GM12878 (cell line): ENCODE measurements around the gene SKP2. TPM values are rescaled to one million over a fixed set of nuclear protein-coding genes. Genes with fewer than 3 reads are reported as not detected.

ENCODE experiments used
- ATAC-seq: fragments of 200-7000 bp; cut with Tn5 transposase; 3 replicates; pipeline ENCODE4 v1.9.1; 2020; ENCODE audit warnings: mild to moderate bottlenecking, moderate library complexity
- BruUV-seq: library from RNA; stranded (reverse); fragments of 400-500 nt; replicated peaks from 2 replicates; lab custom pipeline; 2021; lab: Mats Ljungman, UMichigan
- CTCF ChIA-PET: fragments of 300-600 bp; sonication (Branson Sonifier 250); formaldehyde crosslinking; extraction: SDS; loops from one replicate; lab custom pipeline; 2021; ENCODE audit warnings: inconsistent platforms; lab: Yijun Ruan, JAX
- POLR2A ChIA-PET: fragments of 350-600 bp; formaldehyde crosslinking; extraction: SDS; loops from one replicate; lab custom pipeline; 2021; ENCODE audit warnings: inconsistent platforms; lab: Charles Lee
- RAD21 ChIA-PET: fragments of 300-600 bp; sonication (Branson Sonifier 250); formaldehyde crosslinking; loops from one replicate; lab custom pipeline; 2023; ENCODE audit warnings: antibody characterized with exemption; ENCODE audit not compliant: unreplicated experiment; lab: Charles Lee
- SMC1A ChIA-PET: fragments of 300-600 bp; sonication (Branson Sonifier 250); formaldehyde crosslinking; loops from one replicate; lab custom pipeline; 2023; ENCODE audit not compliant: unreplicated experiment, uncharacterized antibody; lab: Charles Lee
- DNase-seq: peaks from one replicate; pipeline ENCODE4 v3.0.0-alpha.2; 2011; ENCODE audit warnings: low read depth, low spot score
- FAIRE-seq: peaks from 3 replicates; lab custom pipeline; 2011; peaks lifted over from hg19 to GRCh38; lab: Jason Lieb, UNC
- H2AFZ ChIP-seq: 2 replicates; pipeline ENCODE4 v1.6.0; 2011; ENCODE audit warnings: low read depth, low read length, control low read depth; ENCODE audit not compliant: control insufficient read depth
- H3K27ac ChIP-seq: 2 replicates; pipeline ENCODE4 v1.5.1; 2011; ENCODE audit warnings: control low read depth; ENCODE audit not compliant: control insufficient read depth, insufficient read depth
- H3K27me3 ChIP-seq, 2 experiments: replicated peaks in 1 of 2; 2 replicates each; pipeline versions ENCODE4 v1.6.0 to v1.6.1; 2011; ENCODE audit warnings: low read length in 1 of 2; ENCODE audit not compliant: control insufficient read depth in 2 of 2, insufficient read depth in 2 of 2
- H3K36me3 ChIP-seq, 2 experiments: 2 replicates each; pipeline ENCODE4 v1.5.1; 2011; ENCODE audit warnings: low read length in 1 of 2; ENCODE audit not compliant: control insufficient read depth in 2 of 2, insufficient read depth in 2 of 2
- H3K4me1 ChIP-seq: 2 replicates; pipeline ENCODE4 v1.6.1; 2011; ENCODE audit warnings: mild to moderate bottlenecking, low read length, moderate library complexity, mixed read lengths; ENCODE audit not compliant: control insufficient read depth, insufficient read depth
- H3K4me2 ChIP-seq: 2 replicates; pipeline ENCODE4 v1.6.0; 2011; ENCODE audit warnings: control low read depth; ENCODE audit not compliant: control insufficient read depth, insufficient read depth
- H3K4me3 ChIP-seq: fragments of 200-600 bp; sonication (generic); 2 replicates; pipeline ENCODE4 v1.5.1; 2016
- H3K79me2 ChIP-seq: 2 replicates; pipeline ENCODE4 v1.6.0; 2011; ENCODE audit warnings: low read length; ENCODE audit not compliant: control insufficient read depth, insufficient read depth
- H3K9ac ChIP-seq: 2 replicates; pipeline ENCODE4 v1.8.0; 2011; ENCODE audit warnings: low read length, control low read depth, mixed read lengths; ENCODE audit not compliant: control insufficient read depth, insufficient read depth
- H3K9me3 ChIP-seq: replicated peaks from 3 replicates; pipeline ENCODE4 v1.5.1; 2011; ENCODE audit warnings: mild to moderate bottlenecking, low read length; ENCODE audit not compliant: control insufficient read depth, insufficient read depth
- H4K20me1 ChIP-seq: 2 replicates; pipeline ENCODE4 v1.6.0; 2011; ENCODE audit not compliant: control insufficient read depth, insufficient read depth
- BHLHE40 ChIP-seq, 2 experiments: fragments of 450-650 bp in 1 of 2; IDR thresholded peaks; 2 replicates each; pipeline ENCODE4 v1.6.1; 2011 to 2017; ENCODE audit warnings: low read depth in 2 of 2, borderline replicate concordance in 1 of 2, improper control_type of control experiment in 1 of 2, low read length in 1 of 2, mild to moderate bottlenecking in 1 of 2
- JUNB ChIP-seq: IDR thresholded peaks from 2 replicates; pipeline ENCODE4 v1.6.1; 2016; ENCODE audit warnings: antibody characterized with exemption, mild to moderate bottlenecking
- NFYA ChIP-seq: IDR thresholded peaks from 2 replicates; pipeline ENCODE4 v1.6.1; 2011; ENCODE audit warnings: low read depth, mild to moderate bottlenecking, low read length, improper control_type of control experiment, borderline replicate concordance
- PAX8 ChIP-seq: fragments of 450-650 bp; IDR thresholded peaks from 2 replicates; pipeline ENCODE4 v1.6.1; 2017; ENCODE audit warnings: mild to moderate bottlenecking, moderate library complexity
- WGBS: methylation state at CpG from one replicate; pipeline ENCODE4 v1.1.6; 2016; ENCODE audit warnings: low lambda C conversion rate; ENCODE audit not compliant: insufficient replicate concordance, insufficient coverage; ENCODE audit errors: missing lambda C conversion rate; 5-methylcytosine and 5-hydroxymethylcytosine counted together
- in situ Hi-C: fragments of 300-500 bp; cut with MboI; formaldehyde crosslinking; loops from 9 replicates; pipeline ENCODE4 v1.14.3; 2018; ENCODE audit warnings: mixed read lengths
- intact Hi-C: fragments of 100-400 bp; cut with micrococcal nuclease; formaldehyde crosslinking; loops from one replicate; pipeline ENCODE4 v1.14.2; 2022; ENCODE audit not compliant: unreplicated experiment
- polyA plus RNA-seq, 11 experiments: library from polyadenylated mRNA; depleted of rRNA in 4 of 11; unstranded in 6 of 11; stranded (reverse) in 5 of 11; fragments of >200 nt; fragmentation: Nextera tagmentation in 4 of 11; fragmentation: Illumina TruSeq in 1 of 11; extraction: Ambion mirVana in 4 of 11; extraction: Trizol in 1 of 11; gene quantifications; 1 replicate in 1 of 11; 2 replicates in 10 of 11; pipeline versions ENCODE4 v1.2.1 to v1.2.3, GENCODE V29; 2011 to 2016; ENCODE audit warnings: inconsistent platforms in 2 of 11, missing spikeins in 2 of 11, low read depth in 1 of 11
- total RNA-seq, 4 experiments: library from RNA; depleted of rRNA in 3 of 4; stranded (reverse); fragments of >200 nt in 3 of 4; fragmentation: Illumina TruSeq in 1 of 4; extraction: Trizol in 1 of 4; gene quantifications; 2 replicates each; pipeline versions ENCODE4 v1.2.1 to v1.2.3, GENCODE V29; 2013 to 2021
- TF ChIP-seq, protein P1 (sequence below): IDR thresholded peaks from 2 replicates; pipeline ENCODE4 v1.6.1; 2012; ENCODE audit warnings: improper control_type of control experiment, low read depth, low read length; ENCODE audit not compliant: insufficient replicate concordance
- TF ChIP-seq, protein P2 (sequence below): fragments of 450-650 bp; conservative IDR thresholded peaks from 2 replicates; pipeline ENCODE4 v1.6.1; 2017; ENCODE audit warnings: mild to moderate bottlenecking, moderate library complexity

Gene SKP2
- total and polyA plus RNA-seq, 10 of the 15 experiments (the other 5 are each of a cell fraction or from before 2014, with no cell fraction given) = 13.9 to 50.8 (median 36.9) TPM

DNA sequence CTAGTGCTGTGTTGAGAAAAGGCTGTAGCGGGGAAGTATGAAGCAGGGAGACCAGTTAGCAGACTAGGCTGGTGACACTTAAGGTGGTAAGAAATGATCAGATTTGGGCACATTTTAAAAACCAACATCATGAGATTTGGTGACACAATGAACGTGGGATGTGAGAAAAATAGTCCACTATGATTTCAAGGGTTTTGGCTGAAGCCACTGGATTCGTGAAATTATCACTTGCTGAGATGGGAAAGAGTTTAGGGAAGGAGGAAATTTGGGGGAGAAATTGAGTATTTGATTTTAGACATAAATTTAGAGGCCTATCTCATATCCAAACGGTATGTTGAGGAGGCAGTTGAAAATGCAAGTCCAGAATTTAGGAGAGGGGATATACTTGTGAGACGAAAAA lies 23.1 kb downstream of the SKP2 start:
- Histone ChIP-seq H4K20me1 (no peaks in the 10 kb centered on the region), H3K9ac (no peak overlapping the region), H3K27ac (no peak overlapping the region), H3K79me2 (no peaks in the 10 kb centered on the region), H3K9me3 (no peaks in the 10 kb centered on the region), H3K4me3 (no peak overlapping the region), H3K36me3 (peaks cover 5 to 24% of the 10 kb centered on the region in 2 experiments), H3K4me2 (no peak overlapping the region), H3K27me3 (no peaks in the 10 kb centered on the region), H3K4me1 (peaks cover 14% of the 10 kb centered on the region), H2AFZ (no peak overlapping the region)
- TF ChIP-seq, protein P1, sequence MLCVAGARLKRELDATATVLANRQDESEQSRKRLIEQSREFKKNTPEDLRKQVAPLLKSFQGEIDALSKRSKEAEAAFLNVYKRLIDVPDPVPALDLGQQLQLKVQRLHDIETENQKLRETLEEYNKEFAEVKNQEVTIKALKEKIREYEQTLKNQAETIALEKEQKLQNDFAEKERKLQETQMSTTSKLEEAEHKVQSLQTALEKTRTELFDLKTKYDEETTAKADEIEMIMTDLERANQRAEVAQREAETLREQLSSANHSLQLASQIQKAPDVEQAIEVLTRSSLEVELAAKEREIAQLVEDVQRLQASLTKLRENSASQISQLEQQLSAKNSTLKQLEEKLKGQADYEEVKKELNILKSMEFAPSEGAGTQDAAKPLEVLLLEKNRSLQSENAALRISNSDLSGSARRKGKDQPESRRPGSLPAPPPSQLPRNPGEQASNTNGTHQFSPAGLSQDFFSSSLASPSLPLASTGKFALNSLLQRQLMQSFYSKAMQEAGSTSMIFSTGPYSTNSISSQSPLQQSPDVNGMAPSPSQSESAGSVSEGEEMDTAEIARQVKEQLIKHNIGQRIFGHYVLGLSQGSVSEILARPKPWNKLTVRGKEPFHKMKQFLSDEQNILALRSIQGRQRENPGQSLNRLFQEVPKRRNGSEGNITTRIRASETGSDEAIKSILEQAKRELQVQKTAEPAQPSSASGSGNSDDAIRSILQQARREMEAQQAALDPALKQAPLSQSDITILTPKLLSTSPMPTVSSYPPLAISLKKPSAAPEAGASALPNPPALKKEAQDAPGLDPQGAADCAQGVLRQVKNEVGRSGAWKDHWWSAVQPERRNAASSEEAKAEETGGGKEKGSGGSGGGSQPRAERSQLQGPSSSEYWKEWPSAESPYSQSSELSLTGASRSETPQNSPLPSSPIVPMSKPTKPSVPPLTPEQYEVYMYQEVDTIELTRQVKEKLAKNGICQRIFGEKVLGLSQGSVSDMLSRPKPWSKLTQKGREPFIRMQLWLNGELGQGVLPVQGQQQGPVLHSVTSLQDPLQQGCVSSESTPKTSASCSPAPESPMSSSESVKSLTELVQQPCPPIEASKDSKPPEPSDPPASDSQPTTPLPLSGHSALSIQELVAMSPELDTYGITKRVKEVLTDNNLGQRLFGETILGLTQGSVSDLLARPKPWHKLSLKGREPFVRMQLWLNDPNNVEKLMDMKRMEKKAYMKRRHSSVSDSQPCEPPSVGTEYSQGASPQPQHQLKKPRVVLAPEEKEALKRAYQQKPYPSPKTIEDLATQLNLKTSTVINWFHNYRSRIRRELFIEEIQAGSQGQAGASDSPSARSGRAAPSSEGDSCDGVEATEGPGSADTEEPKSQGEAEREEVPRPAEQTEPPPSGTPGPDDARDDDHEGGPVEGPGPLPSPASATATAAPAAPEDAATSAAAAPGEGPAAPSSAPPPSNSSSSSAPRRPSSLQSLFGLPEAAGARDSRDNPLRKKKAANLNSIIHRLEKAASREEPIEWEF = no peak
- TF ChIP-seq PAX8 = no peak
- TF ChIP-seq, protein P2, sequence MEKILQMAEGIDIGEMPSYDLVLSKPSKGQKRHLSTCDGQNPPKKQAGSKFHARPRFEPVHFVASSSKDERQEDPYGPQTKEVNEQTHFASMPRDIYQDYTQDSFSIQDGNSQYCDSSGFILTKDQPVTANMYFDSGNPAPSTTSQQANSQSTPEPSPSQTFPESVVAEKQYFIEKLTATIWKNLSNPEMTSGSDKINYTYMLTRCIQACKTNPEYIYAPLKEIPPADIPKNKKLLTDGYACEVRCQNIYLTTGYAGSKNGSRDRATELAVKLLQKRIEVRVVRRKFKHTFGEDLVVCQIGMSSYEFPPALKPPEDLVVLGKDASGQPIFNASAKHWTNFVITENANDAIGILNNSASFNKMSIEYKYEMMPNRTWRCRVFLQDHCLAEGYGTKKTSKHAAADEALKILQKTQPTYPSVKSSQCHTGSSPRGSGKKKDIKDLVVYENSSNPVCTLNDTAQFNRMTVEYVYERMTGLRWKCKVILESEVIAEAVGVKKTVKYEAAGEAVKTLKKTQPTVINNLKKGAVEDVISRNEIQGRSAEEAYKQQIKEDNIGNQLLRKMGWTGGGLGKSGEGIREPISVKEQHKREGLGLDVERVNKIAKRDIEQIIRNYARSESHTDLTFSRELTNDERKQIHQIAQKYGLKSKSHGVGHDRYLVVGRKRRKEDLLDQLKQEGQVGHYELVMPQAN = no peak
- TF ChIP-seq NFYA = no peak
- no peak for TF ChIP-seq JUNB
- TF ChIP-seq BHLHE40 (IDR thresholded peaks at IDR 0.05; ENCODE audit: borderline replicate concordance in 1 of 2, low read depth in 2 of 2, low read length in 1 of 2) = no peak
- FAIRE-seq = no peak
- ChIA-PET CTCF (no interaction called here), SMC1A (no interaction called here), POLR2A (no interaction called here), RAD21 (no interaction called here)
- BruUV-seq = no TSS peak
- no peak for DNase-seq
- 95% methylated on average over 5 of the region's 5 CpGs for WGBS
- in situ Hi-C loops (loop anchor here (10.0 kb wide), 1 partner anchor 520 kb away; no protein-coding TSS in a partner anchor), intact Hi-C loops (loop anchor here (5.0 kb wide), 2 partner anchors 67 to 332 kb away; partner anchors contain the start of gene NADK2)
- ATAC-seq = no peak
